Testis (tissue), 2 donors: ENCODE data around the gene TASP1.

ENCODE experiments used
- POLR2A ChIP-seq: fragments of 450-650 bp; IDR thresholded peaks from one replicate; pipeline ENCODE4 v1.6.1; 2017; ENCODE audit warnings: antibody characterized with exemption, mild to moderate bottlenecking, moderate library complexity
- TF ChIP-seq, protein P1 (sequence below), 3 experiments: fragments of 450-650 bp in 2 of 3; fragments of 200-600 bp in 1 of 3; sonication (generic) in 1 of 3; IDR thresholded peaks; one replicate each; pipeline ENCODE4 v1.5.1; 2016 to 2019; ENCODE audit warnings: antibody characterized with exemption in 3 of 3, mild to moderate bottlenecking in 2 of 3, moderate library complexity in 1 of 3

GRCh38 chr20:13676682-13677081 lies 38.0 kb upstream of the TASP1 start:
- no peak for TF ChIP-seq POLR2A
- TF ChIP-seq, protein P1, sequence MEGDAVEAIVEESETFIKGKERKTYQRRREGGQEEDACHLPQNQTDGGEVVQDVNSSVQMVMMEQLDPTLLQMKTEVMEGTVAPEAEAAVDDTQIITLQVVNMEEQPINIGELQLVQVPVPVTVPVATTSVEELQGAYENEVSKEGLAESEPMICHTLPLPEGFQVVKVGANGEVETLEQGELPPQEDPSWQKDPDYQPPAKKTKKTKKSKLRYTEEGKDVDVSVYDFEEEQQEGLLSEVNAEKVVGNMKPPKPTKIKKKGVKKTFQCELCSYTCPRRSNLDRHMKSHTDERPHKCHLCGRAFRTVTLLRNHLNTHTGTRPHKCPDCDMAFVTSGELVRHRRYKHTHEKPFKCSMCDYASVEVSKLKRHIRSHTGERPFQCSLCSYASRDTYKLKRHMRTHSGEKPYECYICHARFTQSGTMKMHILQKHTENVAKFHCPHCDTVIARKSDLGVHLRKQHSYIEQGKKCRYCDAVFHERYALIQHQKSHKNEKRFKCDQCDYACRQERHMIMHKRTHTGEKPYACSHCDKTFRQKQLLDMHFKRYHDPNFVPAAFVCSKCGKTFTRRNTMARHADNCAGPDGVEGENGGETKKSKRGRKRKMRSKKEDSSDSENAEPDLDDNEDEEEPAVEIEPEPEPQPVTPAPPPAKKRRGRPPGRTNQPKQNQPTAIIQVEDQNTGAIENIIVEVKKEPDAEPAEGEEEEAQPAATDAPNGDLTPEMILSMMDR (IDR thresholded peaks at IDR 0.05) = no peak
